HepG2 (cell line): Measurements from ENCODE around the gene C3orf22. TPM values are rescaled to one million over a fixed set of nuclear protein-coding genes. Genes with fewer than 3 reads are reported as not detected.

Experiments used
- ATAC-seq: fragments of 200-7000 bp; cut with Tn5 transposase; 3 replicates; pipeline ENCODE4 v1.9.1; 2020; ENCODE audit warnings: mild to moderate bottlenecking, moderate library complexity
- BruUV-seq: library from RNA; stranded (reverse); fragments of 400-500 nt; replicated peaks from 2 replicates; lab custom pipeline; 2021; lab: Mats Ljungman, UMichigan
- CTCF ChIA-PET: fragments of 300-600 bp; formaldehyde crosslinking; extraction: SDS; loops from one replicate; lab custom pipeline; 2021; ENCODE audit warnings: low total read pairs, inconsistent platforms, low intra/inter-chr PET ratio; lab: Yijun Ruan, JAX
- POLR2A ChIA-PET: fragments of 350-600 bp; sonication (Branson Sonifier 250); formaldehyde crosslinking; loops from one replicate; lab custom pipeline; 2020; ENCODE audit warnings: antibody characterized with exemption, inconsistent platforms; lab: Yijun Ruan, JAX
- DNase-seq: peaks from one replicate; pipeline ENCODE4 v3.0.0-alpha.2; 2015; ENCODE audit warnings: low spot score
- FAIRE-seq: peaks from 3 replicates; lab custom pipeline; 2011; peaks lifted over from hg19 to GRCh38; lab: Jason Lieb, UNC
- H2AFZ ChIP-seq: one replicate; pipeline ENCODE4 v1.6.1; 2011; ENCODE audit warnings: low read length, inconsistent platforms
- H3K27ac ChIP-seq: fragments of 300-600 bp; 3 replicates; pipeline ENCODE4 v1.8.0; 2011; ENCODE audit warnings: mixed run types, mild to moderate bottlenecking, mixed read lengths, low read length, inconsistent platforms; ENCODE audit not compliant: insufficient read depth; ENCODE audit errors: extremely low read length
- H3K27me3 ChIP-seq, 2 experiments: fragments of 200-600 bp in 1 of 2; 2 replicates in 1 of 2; 3 replicates in 1 of 2; pipeline versions ENCODE4 v1.6.0 to v1.8.0; 2011; ENCODE audit warnings: low read length in 2 of 2, mild to moderate bottlenecking in 2 of 2, moderate library complexity in 2 of 2, inconsistent platforms in 1 of 2; ENCODE audit not compliant: insufficient read depth in 2 of 2, control insufficient read depth in 1 of 2
- H3K36me3 ChIP-seq, 2 experiments: fragments of 200-600 bp in 1 of 2; replicated peaks in 1 of 2; 2 replicates in 1 of 2; 3 replicates in 1 of 2; pipeline versions ENCODE4 v1.5.1 to v1.8.0; 2011; ENCODE audit warnings: low read length in 2 of 2, inconsistent platforms in 1 of 2; ENCODE audit not compliant: insufficient read depth in 2 of 2, control insufficient read depth in 1 of 2
- H3K4me1 ChIP-seq: 2 replicates; pipeline ENCODE4 v1.5.1; 2012; ENCODE audit warnings: low read length, inconsistent platforms; ENCODE audit not compliant: insufficient read depth
- H3K4me2 ChIP-seq: 2 replicates; pipeline ENCODE4 v1.6.0; 2011; ENCODE audit warnings: low read depth, low read length, inconsistent platforms
- H3K4me3 ChIP-seq, 3 experiments: fragments of 200-600 bp in 1 of 3; sonication (generic), shearing (Covaris generic) in 1 of 3; replicated peaks in 1 of 3; 2 replicates each; pipeline ENCODE4 v1.5.1; 2011 to 2016; ENCODE audit warnings: low read length in 3 of 3, inconsistent platforms in 2 of 3, low read depth in 2 of 3, mild to moderate bottlenecking in 2 of 3, control low read depth in 1 of 3, mixed read lengths in 1 of 3; ENCODE audit not compliant: insufficient read depth in 1 of 3
- H3K79me2 ChIP-seq: one replicate; pipeline ENCODE4 v1.6.1; 2011; ENCODE audit warnings: low read length, inconsistent platforms; ENCODE audit not compliant: insufficient read depth
- H3K9ac ChIP-seq: 2 replicates; pipeline ENCODE4 v1.6.0; 2011; ENCODE audit warnings: mild to moderate bottlenecking, low read depth, low read length, inconsistent platforms; ENCODE audit not compliant: insufficient read depth
- H3K9me3 ChIP-seq: 2 replicates; pipeline ENCODE4 v1.5.1; 2012; ENCODE audit warnings: mild to moderate bottlenecking, low read length
- H4K20me1 ChIP-seq: 2 replicates; pipeline ENCODE4 v1.6.0; 2011; ENCODE audit warnings: inconsistent platforms, mild to moderate bottlenecking, low read length, moderate library complexity; ENCODE audit not compliant: insufficient read depth
- TAF15 ChIP-seq: fragments of 200-400 bp; formaldehyde crosslinking; IDR thresholded peaks from one replicate; pipeline ENCODE4 v1.6.1; 2018; ENCODE audit warnings: mild to moderate bottlenecking, low read depth, low read length; ENCODE audit not compliant: poor library complexity, severe bottlenecking
- ZFP36 ChIP-seq: fragments of 150-350 bp; IDR thresholded peaks from 2 replicates; pipeline ENCODE4 v1.6.1; 2018; ENCODE audit warnings: borderline replicate concordance, low read length, low read depth; ENCODE audit not compliant: partially characterized antibody
- WGBS: methylation state at CpG from one replicate; pipeline ENCODE4 v1.1.6; 2017; ENCODE audit warnings: low lambda C conversion rate; 5-methylcytosine and 5-hydroxymethylcytosine counted together
- in situ Hi-C: cut with HindIII; loops from 2 replicates; pipeline ENCODE4 v1.10.0; 2017; ENCODE audit warnings: low pct_unique_long_range_greater_than_20kb; ENCODE audit not compliant: extremely low pct_ligation_motif_present
- intact Hi-C: fragments of 100-400 bp; cut with micrococcal nuclease; formaldehyde crosslinking; loops from one replicate; pipeline ENCODE4 v1.10.0; 2022; ENCODE audit not compliant: unreplicated experiment
- polyA plus RNA-seq, 8 experiments: library from polyadenylated mRNA; depleted of rRNA in 3 of 8; stranded (reverse) in 7 of 8; unstranded in 1 of 8; fragments of >200 nt; fragmentation: Illumina TruSeq in 4 of 8; extraction: Trizol in 4 of 8; gene quantifications; 2 replicates each; pipeline versions ENCODE4 v1.2.1 to v1.2.3, GENCODE V29; 2011 to 2016; ENCODE audit warnings: low read depth in 4 of 8, missing spikeins in 1 of 8, mixed read lengths in 1 of 8; ENCODE audit not compliant: insufficient read depth in 1 of 8
- total RNA-seq, 5 experiments: library from RNA; depleted of rRNA; stranded (reverse); fragments of >200 nt; fragmentation: Illumina TruSeq; extraction: Trizol; gene quantifications; 2 replicates each; pipeline ENCODE4 v1.2.3, GENCODE V29; 2016; ENCODE audit warnings: low read depth in 1 of 5
- TF ChIP-seq, protein P1 (sequence below): sonication (generic); formaldehyde crosslinking; IDR thresholded peaks from 2 replicates; pipeline ENCODE4 v1.5.0; 2020; ENCODE audit warnings: mild to moderate bottlenecking, missing genetic modification reagents, moderate library complexity

C3orf22 gene
- total and polyA plus RNA-seq, 2 of the 13 experiments (the other 11 are each of a cell fraction or from before 2014, with no cell fraction given) = not detected

DNA sequence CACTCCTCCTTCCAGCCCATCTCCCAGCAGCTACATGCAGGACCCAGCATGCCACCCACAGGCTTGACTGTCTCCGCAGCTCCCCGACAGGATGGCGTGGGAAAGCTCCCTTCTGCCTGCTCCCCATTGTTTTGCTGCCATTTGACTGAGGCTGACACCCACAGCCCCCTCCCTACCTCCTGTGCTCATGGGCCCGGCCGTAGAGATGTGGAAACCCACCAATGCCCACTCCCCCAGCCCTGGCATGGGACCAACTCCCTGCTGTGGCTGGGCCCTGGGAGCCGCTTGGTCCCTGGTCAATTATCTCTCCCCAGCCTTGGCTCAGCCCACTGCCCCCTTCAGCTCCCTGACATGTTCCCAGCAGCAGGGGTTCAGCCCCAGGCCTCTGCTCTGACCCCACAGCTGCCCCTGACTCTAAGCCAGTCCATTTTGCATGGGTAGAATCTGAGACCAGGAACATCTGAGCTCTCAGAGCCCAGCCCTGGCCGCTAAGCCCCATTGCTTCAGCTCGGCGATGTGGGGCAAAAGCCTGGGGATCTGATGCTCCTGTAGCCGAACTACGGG lies 8.2 kb downstream of the C3orf22 start:
- Histone ChIP-seq H3K27ac (no peak overlapping the region), H3K4me2 (no peak overlapping the region), H3K4me1 (peaks cover 8% of the 10 kb centered on the region; the same call in 1 of the 2 replicates), H3K9me3 (no peaks in the 10 kb centered on the region), H3K27me3 (peaks cover 5 to 35% of the 10 kb centered on the region in 2 experiments; a peak in 2 of 5 replicates), H3K79me2 (no peaks in the 10 kb centered on the region), H3K4me3 (no peak overlapping the region), H3K9ac (no peak overlapping the region), H4K20me1 (no peaks in the 10 kb centered on the region), H2AFZ (no peak overlapping the region), H3K36me3 (no peaks in the 10 kb centered on the region)
- TF ChIP-seq ZFP36 = no peak
- BruUV-seq = no TSS peak
- POLR2A ChIA-PET = no interaction called here
- DNase-seq (no peak), FAIRE-seq (no peak), ATAC-seq (no peak)
- intact Hi-C loops (loop anchor here (10.0 kb wide), 2 partner anchors 56 to 924 kb away; no protein-coding TSS in a partner anchor), in situ Hi-C loops (no loop called here)
- CTCF ChIA-PET = interaction anchor here (1.1 kb wide), 1 partner anchor 28 kb away, joined by 3 read pairs; no protein-coding TSS in a partner anchor
- WGBS = 51% methylated on average over 5 of the region's 11 CpGs

DNA sequence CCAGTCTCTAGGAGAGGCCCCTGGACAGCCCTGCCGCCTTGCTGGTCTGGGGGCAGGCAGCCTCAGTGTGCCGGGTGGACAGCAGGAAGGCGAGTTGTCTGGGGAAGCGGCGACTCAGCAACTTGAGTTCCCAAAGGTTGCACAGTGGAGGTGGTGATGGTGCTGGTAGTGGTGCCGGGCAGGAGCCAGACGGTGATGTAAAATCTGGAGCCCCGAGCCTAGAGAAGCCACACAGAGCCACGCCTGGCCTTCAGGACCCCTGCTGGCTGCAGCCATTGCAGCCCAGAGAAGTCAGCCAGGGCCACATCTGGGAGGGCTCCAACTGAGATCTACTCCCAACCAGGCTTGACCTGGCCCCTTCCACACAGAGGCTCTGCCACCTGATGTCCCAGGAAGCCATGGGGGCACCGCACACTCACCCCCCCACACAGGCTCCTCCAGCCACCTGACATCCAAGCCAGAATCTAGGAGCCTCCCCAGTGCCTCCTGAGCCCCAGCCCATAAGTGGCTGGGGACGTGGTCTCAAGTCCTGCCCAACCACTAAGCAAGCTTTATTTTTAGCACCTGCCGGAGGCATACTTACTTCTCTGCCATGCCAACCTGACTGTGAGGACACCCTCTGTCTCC lies 8.8 kb downstream of the C3orf22 start:
- H3K4me2 ChIP-seq = peak overlapping the region; percentile 50
- BruUV-seq = no TSS peak
- H3K4me3 ChIP-seq = peak overlapping the region in 1 of 3 experiments; percentile 25; a peak in 1 of 6 replicates
- H3K9ac ChIP-seq = no peak overlapping the region
- peaks cover 8% of the 10 kb centered on the region; the same call in 1 of the 2 replicates for H3K4me1 ChIP-seq
- in situ Hi-C loops (no loop called here), intact Hi-C loops (loop anchor here (10.0 kb wide), 2 partner anchors 55 to 925 kb away; no protein-coding TSS in a partner anchor)
- ChIA-PET POLR2A (interaction anchor here (0.8 kb wide), 1 partner anchor 21 kb away, joined by 4 read pairs; no protein-coding TSS in a partner anchor), CTCF (interaction anchor here (1.1 kb wide), 1 partner anchor 28 kb away, joined by 3 read pairs; no protein-coding TSS in a partner anchor)
- H3K36me3 ChIP-seq = no peaks in the 10 kb centered on the region
- DNase-seq = no peak
- no peaks in the 10 kb centered on the region for H4K20me1 ChIP-seq
- WGBS = 36% methylated on average over 10 of the region's 12 CpGs
- TF ChIP-seq, protein P1, sequence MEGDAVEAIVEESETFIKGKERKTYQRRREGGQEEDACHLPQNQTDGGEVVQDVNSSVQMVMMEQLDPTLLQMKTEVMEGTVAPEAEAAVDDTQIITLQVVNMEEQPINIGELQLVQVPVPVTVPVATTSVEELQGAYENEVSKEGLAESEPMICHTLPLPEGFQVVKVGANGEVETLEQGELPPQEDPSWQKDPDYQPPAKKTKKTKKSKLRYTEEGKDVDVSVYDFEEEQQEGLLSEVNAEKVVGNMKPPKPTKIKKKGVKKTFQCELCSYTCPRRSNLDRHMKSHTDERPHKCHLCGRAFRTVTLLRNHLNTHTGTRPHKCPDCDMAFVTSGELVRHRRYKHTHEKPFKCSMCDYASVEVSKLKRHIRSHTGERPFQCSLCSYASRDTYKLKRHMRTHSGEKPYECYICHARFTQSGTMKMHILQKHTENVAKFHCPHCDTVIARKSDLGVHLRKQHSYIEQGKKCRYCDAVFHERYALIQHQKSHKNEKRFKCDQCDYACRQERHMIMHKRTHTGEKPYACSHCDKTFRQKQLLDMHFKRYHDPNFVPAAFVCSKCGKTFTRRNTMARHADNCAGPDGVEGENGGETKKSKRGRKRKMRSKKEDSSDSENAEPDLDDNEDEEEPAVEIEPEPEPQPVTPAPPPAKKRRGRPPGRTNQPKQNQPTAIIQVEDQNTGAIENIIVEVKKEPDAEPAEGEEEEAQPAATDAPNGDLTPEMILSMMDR (CRISPR knock-in tag) = 0 out of 2 replicates have a peak, but pooled peaks have one; percentile 25
- no peak for TF ChIP-seq TAF15
- H3K79me2 ChIP-seq = no peaks in the 10 kb centered on the region
- H2AFZ ChIP-seq = no peak overlapping the region
- FAIRE-seq = no peak
- H3K27me3 ChIP-seq = peaks cover 5 to 35% of the 10 kb centered on the region in 2 experiments; a peak in 2 of 5 replicates
- peak; percentile 74 for ATAC-seq
- H3K9me3 ChIP-seq = no peaks in the 10 kb centered on the region
- no peak overlapping the region for H3K27ac ChIP-seq
